ENCODE results near the gene BAZ1B.
"Not testable (repeated sequence)": the region's sequence is repeated elsewhere in the genome, so short reads cannot be mapped to it uniquely, and the experiment has no call there.

BAZ1B gene

DNA sequence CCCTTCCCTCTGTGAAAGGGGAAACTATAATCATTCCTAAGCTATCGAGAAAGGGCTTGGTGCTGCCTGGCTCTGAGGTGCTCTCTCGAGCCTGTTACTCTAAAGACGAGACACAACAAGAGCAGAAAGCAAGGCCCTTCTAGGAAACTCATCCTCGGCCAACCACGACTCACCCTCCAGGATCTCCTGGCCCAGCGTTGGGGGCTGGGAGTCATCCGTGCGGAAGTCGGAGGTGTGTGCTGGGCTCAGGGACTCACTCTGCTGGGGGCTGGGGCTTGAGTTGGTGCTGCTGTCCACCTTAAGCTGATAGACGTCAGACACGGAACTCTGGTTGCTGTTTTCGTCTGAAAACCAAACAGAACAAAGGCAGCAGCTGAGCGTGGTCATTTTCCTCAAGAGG lies 17.6 kb upstream of the BAZ1B start:
- no peak for DNase-seq (ENCODE audit: low read depth)
- TF ChIP-seq, protein P1, sequence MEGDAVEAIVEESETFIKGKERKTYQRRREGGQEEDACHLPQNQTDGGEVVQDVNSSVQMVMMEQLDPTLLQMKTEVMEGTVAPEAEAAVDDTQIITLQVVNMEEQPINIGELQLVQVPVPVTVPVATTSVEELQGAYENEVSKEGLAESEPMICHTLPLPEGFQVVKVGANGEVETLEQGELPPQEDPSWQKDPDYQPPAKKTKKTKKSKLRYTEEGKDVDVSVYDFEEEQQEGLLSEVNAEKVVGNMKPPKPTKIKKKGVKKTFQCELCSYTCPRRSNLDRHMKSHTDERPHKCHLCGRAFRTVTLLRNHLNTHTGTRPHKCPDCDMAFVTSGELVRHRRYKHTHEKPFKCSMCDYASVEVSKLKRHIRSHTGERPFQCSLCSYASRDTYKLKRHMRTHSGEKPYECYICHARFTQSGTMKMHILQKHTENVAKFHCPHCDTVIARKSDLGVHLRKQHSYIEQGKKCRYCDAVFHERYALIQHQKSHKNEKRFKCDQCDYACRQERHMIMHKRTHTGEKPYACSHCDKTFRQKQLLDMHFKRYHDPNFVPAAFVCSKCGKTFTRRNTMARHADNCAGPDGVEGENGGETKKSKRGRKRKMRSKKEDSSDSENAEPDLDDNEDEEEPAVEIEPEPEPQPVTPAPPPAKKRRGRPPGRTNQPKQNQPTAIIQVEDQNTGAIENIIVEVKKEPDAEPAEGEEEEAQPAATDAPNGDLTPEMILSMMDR (conservative IDR thresholded peaks at IDR 0.05; ENCODE audit: low read length) = no peak
- no peak overlapping the region for H3K4me3 ChIP-seq (ENCODE audit: low read length)

DNA sequence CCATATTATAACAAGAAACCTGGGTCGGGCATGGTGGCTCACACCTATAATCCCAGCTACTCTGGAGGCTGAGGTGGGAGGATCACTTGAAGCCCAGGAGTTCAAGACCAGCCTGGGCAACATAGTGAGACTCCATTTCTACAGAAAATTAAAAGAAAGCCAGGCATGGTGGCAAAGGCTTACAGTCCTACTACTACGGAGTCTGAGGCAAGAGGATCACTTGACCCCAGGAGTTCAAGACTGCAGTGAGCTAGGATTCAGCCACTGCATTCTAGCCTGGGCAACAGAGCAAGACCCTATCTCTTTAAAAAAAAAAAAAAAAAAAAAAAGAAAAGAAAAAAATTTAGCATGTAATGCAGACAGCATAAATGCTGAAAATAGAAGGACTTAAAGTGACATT lies 16.4 kb upstream of the BAZ1B start:
- DNase-seq (ENCODE audit: low read depth); H3K4me3 ChIP-seq (ENCODE audit: low read length): not testable (repeated sequence)

DNA sequence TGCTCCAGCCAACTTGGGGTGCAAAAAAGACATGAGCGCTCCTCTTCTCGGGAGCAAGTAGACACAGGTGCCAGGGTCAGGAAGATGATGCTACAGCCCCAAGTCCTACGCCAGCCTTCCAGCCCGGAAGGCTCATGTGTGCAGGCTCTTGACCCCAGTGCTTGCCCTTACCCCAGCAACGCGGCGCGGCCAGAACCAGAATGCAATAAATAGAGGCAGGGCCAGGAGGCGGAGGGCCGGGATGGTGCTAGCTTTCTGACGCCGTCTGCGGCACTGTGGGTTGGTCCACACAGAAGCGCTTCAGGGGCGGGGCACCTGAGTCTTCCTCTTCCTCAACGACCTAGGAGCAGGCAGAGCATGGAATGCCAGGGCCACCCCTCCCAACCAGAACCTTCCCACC lies 15.0 kb upstream of the BAZ1B start:
- H3K4me3 ChIP-seq (ENCODE audit: low read length) = no peak overlapping the region
- DNase-seq (ENCODE audit: low read depth) = no peak
- TF ChIP-seq, protein P1 (conservative IDR thresholded peaks at IDR 0.05; ENCODE audit: low read length) = no peak

DNA sequence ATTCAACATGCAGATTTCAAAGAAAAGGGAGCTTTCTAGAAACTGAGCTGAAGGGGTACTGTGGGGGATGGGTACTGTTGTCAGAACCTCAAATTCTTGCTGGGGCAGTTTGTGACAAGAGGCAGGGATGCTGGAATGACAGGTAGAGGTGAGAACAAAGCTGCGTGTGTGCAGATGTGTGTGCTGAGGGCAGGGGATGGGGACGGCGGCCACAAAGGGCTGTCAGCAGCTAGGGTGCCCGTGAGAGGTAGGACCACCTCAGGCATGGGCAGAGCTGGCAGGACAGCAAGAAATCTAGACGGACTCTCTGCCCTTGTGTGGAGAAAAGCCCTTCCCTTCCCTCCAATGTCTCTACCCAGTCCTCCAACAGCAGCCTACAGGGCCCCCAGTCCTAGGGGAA lies 14.4 kb upstream of the BAZ1B start:
- H3K4me3 ChIP-seq (ENCODE audit: low read length) = no peak overlapping the region
- DNase-seq (ENCODE audit: low read depth) = no peak
- TF ChIP-seq, protein P1 (conservative IDR thresholded peaks at IDR 0.05; ENCODE audit: low read length) = no peak

DNA sequence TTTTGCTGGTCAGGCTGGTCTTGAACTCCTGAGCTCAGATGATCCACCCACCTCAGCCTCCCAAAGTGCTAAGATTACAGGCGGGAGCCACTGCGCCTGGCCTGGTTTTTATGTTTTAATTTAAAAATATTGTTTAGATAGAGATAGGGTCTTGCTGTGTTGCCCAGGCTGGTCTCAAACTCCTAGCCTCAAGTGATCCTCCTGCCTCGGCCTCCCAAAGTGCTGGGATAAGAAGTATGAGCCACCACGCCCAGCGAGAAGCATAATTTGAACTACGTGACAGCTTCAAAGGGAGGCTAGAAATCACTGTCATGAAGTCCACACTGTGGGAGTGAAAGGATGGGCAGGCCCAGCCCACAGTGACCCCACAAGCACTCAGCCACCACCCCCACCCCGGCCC lies 13.8 kb upstream of the BAZ1B start:
- not testable (repeated sequence) for DNase-seq (ENCODE audit: low read depth)

DNA sequence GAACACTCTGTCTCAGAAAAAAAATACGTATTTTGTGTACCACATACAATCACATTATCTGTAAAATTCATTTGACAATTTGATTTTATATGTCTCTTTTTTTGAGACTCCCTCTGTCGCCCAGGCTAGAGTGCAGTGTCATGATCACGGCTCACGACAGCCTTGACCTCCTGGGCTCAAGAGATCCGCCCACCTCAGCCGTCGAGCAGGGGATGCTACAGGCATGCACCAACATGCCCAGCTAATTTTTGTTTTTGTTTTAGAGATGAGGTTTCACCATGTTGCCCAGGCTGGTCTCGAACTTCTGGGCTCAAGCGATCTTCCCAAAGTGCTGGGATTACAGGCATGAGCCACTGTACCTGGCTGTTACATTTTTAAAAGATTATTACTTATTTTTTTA lies 11.6 kb upstream of the BAZ1B start:
- TF ChIP-seq, protein P1 (conservative IDR thresholded peaks at IDR 0.05; ENCODE audit: low read length) = no peak
- DNase-seq (ENCODE audit: low read depth) = no peak

More for the DNA sequence above, 13.8 kb upstream of the BAZ1B start:
- not testable (repeated sequence) for H3K4me3 ChIP-seq (ENCODE audit: low read length)

DNA sequence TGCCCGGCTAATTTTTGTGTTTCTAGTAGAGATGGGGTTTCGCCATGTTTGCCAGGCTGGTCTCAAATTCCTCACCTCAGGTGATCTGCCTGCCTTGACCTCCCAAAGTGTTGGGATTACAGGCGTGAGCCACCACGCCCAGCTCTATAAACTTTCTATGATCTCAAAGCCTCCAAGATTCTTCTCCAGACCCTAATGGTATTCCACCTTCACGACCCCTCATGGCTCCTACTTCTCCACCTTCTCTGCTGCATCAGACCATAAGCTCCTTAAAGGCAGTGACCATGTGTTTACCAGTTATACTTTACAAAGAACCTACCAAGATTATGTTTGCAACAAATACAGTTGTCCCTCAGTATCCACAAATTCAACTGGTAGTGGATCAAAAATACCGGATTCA lies 10.1 kb upstream of the BAZ1B start:
- DNase-seq (ENCODE audit: low read depth) = no peak
- no peak overlapping the region for H3K4me3 ChIP-seq (ENCODE audit: low read length)
- TF ChIP-seq, protein P1 (conservative IDR thresholded peaks at IDR 0.05; ENCODE audit: low read length) = no peak

More for the DNA sequence above, 11.6 kb upstream of the BAZ1B start:
- H3K4me3 ChIP-seq (ENCODE audit: low read length) = no peak overlapping the region

DNA sequence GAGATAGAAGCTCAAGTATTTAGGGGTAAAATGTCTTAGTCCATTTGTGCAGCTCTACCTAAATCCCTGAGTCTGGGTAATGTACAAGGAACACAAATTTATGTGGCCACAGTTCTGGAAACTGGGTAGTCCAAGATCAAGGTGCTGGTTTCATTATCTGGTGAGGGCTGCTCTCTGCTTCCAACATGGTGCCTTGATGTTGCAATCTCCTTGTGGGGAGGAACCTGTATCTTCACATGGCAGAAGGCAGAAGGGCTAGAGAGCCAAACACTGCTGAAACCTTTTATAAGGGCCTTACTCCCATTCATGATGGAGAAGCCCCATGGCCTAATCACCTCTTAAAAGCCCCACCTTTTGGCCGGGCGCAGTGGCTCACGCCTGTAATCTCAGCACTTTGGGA lies 8.7 kb upstream of the BAZ1B start:
- TF ChIP-seq, protein P1 (conservative IDR thresholded peaks at IDR 0.05; ENCODE audit: low read length) = no peak
- no peak overlapping the region for H3K4me3 ChIP-seq (ENCODE audit: low read length)
- no peak for DNase-seq (ENCODE audit: low read depth)

Data from AG10803 (cell line).